ENCODE measurements around the gene UBE2H.
"Not testable (repeated sequence)": the region's sequence is repeated elsewhere in the genome, so short reads cannot be mapped to it uniquely, and the experiment has no call there.

DNA sequence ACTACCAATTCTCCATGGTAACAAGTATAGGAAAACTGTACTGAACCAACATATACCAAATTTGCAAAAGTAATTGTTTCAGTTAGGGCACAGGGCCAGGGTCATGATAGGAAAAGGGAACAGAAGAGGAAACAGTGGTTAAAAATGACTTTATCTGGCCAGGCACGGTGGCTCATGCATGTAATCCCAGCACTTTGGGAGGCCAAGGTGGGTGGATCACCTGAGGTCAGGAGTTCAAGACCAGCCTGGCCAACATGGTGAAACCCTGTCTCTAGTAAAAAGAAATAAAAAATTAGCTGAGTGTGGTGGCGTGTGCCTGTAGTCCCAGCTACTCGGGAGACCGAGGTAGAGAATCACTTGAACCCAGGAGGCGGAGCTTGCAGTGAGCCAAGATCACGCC lies 92.0 kb downstream of the UBE2H start:
- TF ChIP-seq, protein P1, sequence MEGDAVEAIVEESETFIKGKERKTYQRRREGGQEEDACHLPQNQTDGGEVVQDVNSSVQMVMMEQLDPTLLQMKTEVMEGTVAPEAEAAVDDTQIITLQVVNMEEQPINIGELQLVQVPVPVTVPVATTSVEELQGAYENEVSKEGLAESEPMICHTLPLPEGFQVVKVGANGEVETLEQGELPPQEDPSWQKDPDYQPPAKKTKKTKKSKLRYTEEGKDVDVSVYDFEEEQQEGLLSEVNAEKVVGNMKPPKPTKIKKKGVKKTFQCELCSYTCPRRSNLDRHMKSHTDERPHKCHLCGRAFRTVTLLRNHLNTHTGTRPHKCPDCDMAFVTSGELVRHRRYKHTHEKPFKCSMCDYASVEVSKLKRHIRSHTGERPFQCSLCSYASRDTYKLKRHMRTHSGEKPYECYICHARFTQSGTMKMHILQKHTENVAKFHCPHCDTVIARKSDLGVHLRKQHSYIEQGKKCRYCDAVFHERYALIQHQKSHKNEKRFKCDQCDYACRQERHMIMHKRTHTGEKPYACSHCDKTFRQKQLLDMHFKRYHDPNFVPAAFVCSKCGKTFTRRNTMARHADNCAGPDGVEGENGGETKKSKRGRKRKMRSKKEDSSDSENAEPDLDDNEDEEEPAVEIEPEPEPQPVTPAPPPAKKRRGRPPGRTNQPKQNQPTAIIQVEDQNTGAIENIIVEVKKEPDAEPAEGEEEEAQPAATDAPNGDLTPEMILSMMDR (IDR thresholded peaks at IDR 0.05): not testable (repeated sequence)
- TF ChIP-seq POLR2AphosphoS5, POLR2A (IDR thresholded peaks at IDR 0.05): not testable (repeated sequence)

Measured in upper lobe of left lung (tissue), 4 donors.